HepG2 (cell line): Measurements from ENCODE around the gene ETV6. TPM values are rescaled to one million over a fixed set of nuclear protein-coding genes. Genes with fewer than 3 reads are reported as not detected.

Source experiments
- AGO2 ChIP-seq: fragments of 200-400 bp; formaldehyde crosslinking; optimal IDR thresholded peaks from 2 replicates; pipeline ENCODE3; 2017; ENCODE audit warnings: mild to moderate bottlenecking, low read depth, low read length, moderate library complexity
- ASH2L ChIP-seq: fragments of 300-600, 200-600 bp; sonication (generic); IDR thresholded peaks from 2 replicates; pipeline ENCODE4 v1.7.0; 2017; ENCODE audit warnings: low read depth, mild to moderate bottlenecking, moderate library complexity, mixed read lengths, low read length; ENCODE audit not compliant: insufficient read length
- ATF2 ChIP-seq: sonication (generic); formaldehyde crosslinking; IDR thresholded peaks from 2 replicates; pipeline ENCODE4 v1.4.0; 2020; ENCODE audit warnings: missing genetic modification reagents
- ATF4 ChIP-seq, 2 experiments: fragments of 450-650 bp in 1 of 2; sonication (generic) in 1 of 2; formaldehyde crosslinking; IDR thresholded peaks; 2 replicates each; pipeline versions ENCODE4 v1.5.0 to v1.8.0; 2020 to 2022; ENCODE audit warnings: mild to moderate bottlenecking in 1 of 2, missing genetic modification reagents in 1 of 2
- FOXA3 ChIP-seq: IDR thresholded peaks from 2 replicates; pipeline ENCODE4 v1.6.1; 2016; ENCODE audit warnings: missing genetic modification reagents, missing compliant biosample characterization
- NPAS2 ChIP-seq: sonication (generic); formaldehyde crosslinking; IDR thresholded peaks from 2 replicates; pipeline ENCODE4 v1.8.0; 2022; ENCODE audit warnings: mild to moderate bottlenecking, missing genetic modification reagents, borderline replicate concordance
- POLR2AphosphoS5 ChIP-seq: IDR thresholded peaks from 2 replicates; pipeline ENCODE4 v1.6.1; 2012; ENCODE audit warnings: low read depth, low read length
- RNF2 ChIP-seq: fragments of 450-650 bp; conservative IDR thresholded peaks from 2 replicates; pipeline ENCODE4 v1.6.1; 2016; ENCODE audit warnings: low read depth
- TBX2 ChIP-seq: sonication (generic); formaldehyde crosslinking; IDR thresholded peaks from 2 replicates; pipeline ENCODE4 v1.5.0; 2020; ENCODE audit warnings: missing genetic modification reagents, mild to moderate bottlenecking, borderline replicate concordance
- TCF7 ChIP-seq: sonication (generic); IDR thresholded peaks from 2 replicates; pipeline ENCODE4 v1.6.1; 2016; ENCODE audit warnings: antibody characterized with exemption, low read depth
- TFAP4 ChIP-seq: sonication (generic); IDR thresholded peaks from 2 replicates; pipeline ENCODE4 v1.6.1; 2016; ENCODE audit warnings: low read depth, borderline replicate concordance
- TFDP1 ChIP-seq: IDR thresholded peaks from 2 replicates; pipeline ENCODE4 v1.6.1; 2016; ENCODE audit warnings: missing compliant biosample characterization, missing genetic modification reagents, borderline replicate concordance
- TIGD3 ChIP-seq: sonication (generic); formaldehyde crosslinking; IDR thresholded peaks from 2 replicates; pipeline ENCODE4 v1.5.1; 2020; ENCODE audit warnings: mild to moderate bottlenecking, missing genetic modification reagents, borderline replicate concordance
- ZNF280D ChIP-seq: sonication (generic); formaldehyde crosslinking; IDR thresholded peaks from 2 replicates; pipeline ENCODE4 v1.5.1; 2020; ENCODE audit warnings: mild to moderate bottlenecking, missing genetic modification reagents
- ZNF329 ChIP-seq: sonication (generic); formaldehyde crosslinking; IDR thresholded peaks from 2 replicates; pipeline ENCODE4 v1.9.0; 2021; ENCODE audit warnings: low read depth, mild to moderate bottlenecking, missing genetic modification reagents
- ZNF737 ChIP-seq: sonication (generic); formaldehyde crosslinking; IDR thresholded peaks from 2 replicates; pipeline ENCODE4 v1.5.0; 2020; ENCODE audit warnings: missing genetic modification reagents, mild to moderate bottlenecking, borderline replicate concordance
- polyA plus RNA-seq, 8 experiments: library from polyadenylated mRNA; depleted of rRNA in 3 of 8; stranded (reverse) in 7 of 8; unstranded in 1 of 8; fragments of >200 nt; fragmentation: Illumina TruSeq in 4 of 8; extraction: Trizol in 4 of 8; gene quantifications; 2 replicates each; pipeline versions ENCODE4 v1.2.1 to v1.2.3, GENCODE V29; 2011 to 2016; ENCODE audit warnings: low read depth in 4 of 8, missing spikeins in 1 of 8, mixed read lengths in 1 of 8; ENCODE audit not compliant: insufficient read depth in 1 of 8
- total RNA-seq, 5 experiments: library from RNA; depleted of rRNA; stranded (reverse); fragments of >200 nt; fragmentation: Illumina TruSeq; extraction: Trizol; gene quantifications; 2 replicates each; pipeline ENCODE4 v1.2.3, GENCODE V29; 2016; ENCODE audit warnings: low read depth in 1 of 5

The ETV6 gene
- total and polyA plus RNA-seq, 2 of the 13 experiments (the other 11 are each of a cell fraction or from before 2014, with no cell fraction given) = 2.2 to 3.0 TPM

GRCh38 chr12:11648514-11649412, 711 bp upstream of the ETV6 start (continued):
- TF ChIP-seq NPAS2 (CRISPR knock-in tag) (no peak), AGO2 (peak; percentile 57), RNF2 (peak; percentile 67; the same call in 1 of the 2 replicates), TCF7 (0 out of 2 replicates have a peak, but pooled peaks have one; percentile 9), ZNF329 (CRISPR knock-in tag) (no peak), TFDP1 (CRISPR knock-in tag) (peak; percentile 43; the same call in 1 of the 2 replicates), ASH2L (peak; percentile 83), TIGD3 (CRISPR knock-in tag) (no peak), ZNF737 (no peak), TBX2 (CRISPR knock-in tag) (peak; percentile 60; the same call in 1 of the 2 replicates), POLR2AphosphoS5 (0 out of 2 replicates have a peak, but pooled peaks have one; percentile 41), FOXA3 (CRISPR knock-in tag) (0 out of 2 replicates have a peak, but pooled peaks have one; percentile 9), ZNF280D (no peak), TFAP4 (0 out of 2 replicates have a peak, but pooled peaks have one; percentile 13), ATF4 (CRISPR knock-in tag; IDR thresholded peaks at IDR 0.05) (peak in 1 of 2 experiments; percentile 39; a peak in 1 of 4 replicates), ATF2 (no peak)
